Measurements from ENCODE around the gene MRPL58.

- TF ChIP-seq EZH2 (IDR thresholded peaks at IDR 0.05; ENCODE audit: low read depth, unreplicated experiment) (no peak), CTCF (conservative IDR thresholded peaks at IDR 0.05; ENCODE audit: low read depth in 2 of 2) (peak; percentile 25 to 44), POLR2AphosphoS5 (IDR thresholded peaks at IDR 0.05; ENCODE audit: low read depth) (no peak), EZH2phosphoT487 (IDR thresholded peaks at IDR 0.05; ENCODE audit: unreplicated experiment) (no peak), CREB1 (CRISPR knock-in tag; IDR thresholded peaks at IDR 0.05; ENCODE audit: low read depth) (no peak)
- TF ChIP-seq, protein P1, sequence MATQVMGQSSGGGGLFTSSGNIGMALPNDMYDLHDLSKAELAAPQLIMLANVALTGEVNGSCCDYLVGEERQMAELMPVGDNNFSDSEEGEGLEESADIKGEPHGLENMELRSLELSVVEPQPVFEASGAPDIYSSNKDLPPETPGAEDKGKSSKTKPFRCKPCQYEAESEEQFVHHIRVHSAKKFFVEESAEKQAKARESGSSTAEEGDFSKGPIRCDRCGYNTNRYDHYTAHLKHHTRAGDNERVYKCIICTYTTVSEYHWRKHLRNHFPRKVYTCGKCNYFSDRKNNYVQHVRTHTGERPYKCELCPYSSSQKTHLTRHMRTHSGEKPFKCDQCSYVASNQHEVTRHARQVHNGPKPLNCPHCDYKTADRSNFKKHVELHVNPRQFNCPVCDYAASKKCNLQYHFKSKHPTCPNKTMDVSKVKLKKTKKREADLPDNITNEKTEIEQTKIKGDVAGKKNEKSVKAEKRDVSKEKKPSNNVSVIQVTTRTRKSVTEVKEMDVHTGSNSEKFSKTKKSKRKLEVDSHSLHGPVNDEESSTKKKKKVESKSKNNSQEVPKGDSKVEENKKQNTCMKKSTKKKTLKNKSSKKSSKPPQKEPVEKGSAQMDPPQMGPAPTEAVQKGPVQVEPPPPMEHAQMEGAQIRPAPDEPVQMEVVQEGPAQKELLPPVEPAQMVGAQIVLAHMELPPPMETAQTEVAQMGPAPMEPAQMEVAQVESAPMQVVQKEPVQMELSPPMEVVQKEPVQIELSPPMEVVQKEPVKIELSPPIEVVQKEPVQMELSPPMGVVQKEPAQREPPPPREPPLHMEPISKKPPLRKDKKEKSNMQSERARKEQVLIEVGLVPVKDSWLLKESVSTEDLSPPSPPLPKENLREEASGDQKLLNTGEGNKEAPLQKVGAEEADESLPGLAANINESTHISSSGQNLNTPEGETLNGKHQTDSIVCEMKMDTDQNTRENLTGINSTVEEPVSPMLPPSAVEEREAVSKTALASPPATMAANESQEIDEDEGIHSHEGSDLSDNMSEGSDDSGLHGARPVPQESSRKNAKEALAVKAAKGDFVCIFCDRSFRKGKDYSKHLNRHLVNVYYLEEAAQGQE (IDR thresholded peaks at IDR 0.05; ENCODE audit: unreplicated experiment): no peak
Observed at GRCh38 chr17:75059369-75060345, 47.2 kb downstream of the MRPL58 start.
